ENCODE results near the gene RSPO3. TPM values are rescaled to one million over a fixed set of nuclear protein-coding genes. Genes with fewer than 3 reads are reported as not detected.

The RSPO3 gene
- total and polyA plus RNA-seq, 2 experiments from 2014 or later, result 1.4 to 2.9 TPM

- Histone ChIP-seq H3K4me1 (ENCODE audit: insufficient read depth) (peaks cover 12% of the 10 kb centered on the region), H3K9me2 (ENCODE audit: insufficient read depth) (no peaks in the 10 kb centered on the region), H3K36me3 (ENCODE audit: low read depth) (no peaks in the 10 kb centered on the region), H3F3A (ENCODE audit: insufficient read depth) (peaks cover 11% of the 10 kb centered on the region; the same call in 1 of the 2 replicates), H3K27ac (no peak overlapping the region), H4K20me1 (ENCODE audit: insufficient read depth) (no peaks in the 10 kb centered on the region), H3K9me3 (ENCODE audit: low read depth) (no peaks in the 10 kb centered on the region), H3K4me3 (peak overlapping the region; percentile 77), H2AFZ (peak overlapping the region; percentile 81), H3K79me2 (ENCODE audit: insufficient read depth) (no peaks in the 10 kb centered on the region), H3K27me3 (replicated peaks; ENCODE audit: insufficient read depth) (no peaks in the 10 kb centered on the region), H3K9ac (peak overlapping the region; percentile 35; the same call in 1 of the 2 replicates), H3K4me2 (ENCODE audit: unreplicated experiment) (peak overlapping the region; percentile 99)
- WGBS, 2 experiments (ENCODE audit: low coverage in 1 of 2, low lambda C conversion rate in 2 of 2, missing lambda C conversion rate in 2 of 2), result 28 to 31% methylated on average over 35 to 36 of the region's 37 CpGs
- in situ Hi-C loops (cut with MboI), result loop anchor here (25.0 kb wide), 1 partner anchor 1083 kb away; no protein-coding TSS in a partner anchor
- TF ChIP-seq EZH2phosphoT487 (IDR thresholded peaks at IDR 0.05; ENCODE audit: insufficient read depth, low read depth) (no peak), EZH2 (IDR thresholded peaks at IDR 0.05; ENCODE audit: insufficient read depth, poor library complexity, severe bottlenecking) (no peak)
- DNase-seq, result no peak
Measured at GRCh38 chr6:127120023-127120786, 1.7 kb downstream of the RSPO3 start.

- in situ Hi-C loops (cut with MboI), result loop anchor here (25.0 kb wide), 1 partner anchor 1084 kb away; no protein-coding TSS in a partner anchor
- H3K4me1 ChIP-seq (ENCODE audit: insufficient read depth), result 0 out of 2 replicates have a peak, but pooled peaks cover 7% of the 10 kb centered on the region
- peak overlapping the region; percentile 44 for H3K4me2 ChIP-seq (ENCODE audit: unreplicated experiment)
- H3K9ac ChIP-seq, result no peak overlapping the region
- no peak overlapping the region for H2AFZ ChIP-seq
- H4K20me1 ChIP-seq (ENCODE audit: insufficient read depth), result no peaks in the 10 kb centered on the region
- H3K36me3 ChIP-seq (ENCODE audit: low read depth), result no peaks in the 10 kb centered on the region
- H3K27me3 ChIP-seq (replicated peaks; ENCODE audit: insufficient read depth), result no peaks in the 10 kb centered on the region
- H3F3A ChIP-seq (ENCODE audit: insufficient read depth), result peaks cover 3% of the 10 kb centered on the region; the same call in 1 of the 2 replicates
- 29 to 33% methylated on average over 35 of the region's 35 CpGs for WGBS, 2 experiments (ENCODE audit: low coverage in 1 of 2, low lambda C conversion rate in 2 of 2, missing lambda C conversion rate in 2 of 2)
- H3K4me3 ChIP-seq, result peak overlapping the region; percentile 36; the same call in 1 of the 2 replicates
- peak; percentile 91 for DNase-seq
- no peak for TF ChIP-seq EZH2 (IDR thresholded peaks at IDR 0.05; ENCODE audit: insufficient read depth, poor library complexity, severe bottlenecking)
- TF ChIP-seq EZH2phosphoT487 (IDR thresholded peaks at IDR 0.05; ENCODE audit: insufficient read depth, low read depth), result no peak
- H3K79me2 ChIP-seq (ENCODE audit: insufficient read depth), result no peaks in the 10 kb centered on the region
- H3K9me3 ChIP-seq (ENCODE audit: low read depth), result no peaks in the 10 kb centered on the region
- H3K9me2 ChIP-seq (ENCODE audit: insufficient read depth), result no peaks in the 10 kb centered on the region
- no peak overlapping the region for H3K27ac ChIP-seq
Measured at GRCh38 chr6:127120787-127121636, 2.5 kb downstream of the RSPO3 start.

GRCh38 chr6:127121637-127121960 is 3.1 kb downstream of the RSPO3 start:
- Histone ChIP-seq H3F3A (ENCODE audit: insufficient read depth) (no peaks in the 10 kb centered on the region), H3K9ac (no peak overlapping the region), H4K20me1 (ENCODE audit: insufficient read depth) (no peaks in the 10 kb centered on the region), H3K9me3 (ENCODE audit: low read depth) (no peaks in the 10 kb centered on the region), H3K27ac (no peak overlapping the region), H3K27me3 (replicated peaks; ENCODE audit: insufficient read depth) (no peaks in the 10 kb centered on the region), H3K79me2 (ENCODE audit: insufficient read depth) (no peaks in the 10 kb centered on the region), H3K4me3 (no peak overlapping the region), H3K4me1 (ENCODE audit: insufficient read depth) (0 out of 2 replicates have a peak, but pooled peaks cover 7% of the 10 kb centered on the region), H3K9me2 (ENCODE audit: insufficient read depth) (no peaks in the 10 kb centered on the region), H3K36me3 (ENCODE audit: low read depth) (no peaks in the 10 kb centered on the region), H3K4me2 (ENCODE audit: unreplicated experiment) (no peak overlapping the region), H2AFZ (no peak overlapping the region)
- 28 to 33% methylated on average over 3 of the region's 3 CpGs for WGBS, 2 experiments (ENCODE audit: low coverage in 1 of 2, low lambda C conversion rate in 2 of 2, missing lambda C conversion rate in 2 of 2)
- DNase-seq, result no peak
- in situ Hi-C loops (cut with MboI), result loop anchor here (25.0 kb wide), 1 partner anchor 1084 kb away; no protein-coding TSS in a partner anchor
- TF ChIP-seq EZH2phosphoT487 (IDR thresholded peaks at IDR 0.05; ENCODE audit: insufficient read depth, low read depth) (no peak), EZH2 (IDR thresholded peaks at IDR 0.05; ENCODE audit: insufficient read depth, poor library complexity, severe bottlenecking) (no peak)

- Histone ChIP-seq H3K79me2 (ENCODE audit: insufficient read depth) (no peaks in the 10 kb centered on the region), H3K9me2 (ENCODE audit: insufficient read depth) (no peaks in the 10 kb centered on the region), H3K36me3 (ENCODE audit: low read depth) (no peaks in the 10 kb centered on the region), H3K4me3 (no peak overlapping the region), H3K4me2 (ENCODE audit: unreplicated experiment) (no peak overlapping the region), H3K27ac (no peak overlapping the region), H3K9ac (no peak overlapping the region), H3F3A (ENCODE audit: insufficient read depth) (no peaks in the 10 kb centered on the region), H3K27me3 (replicated peaks; ENCODE audit: insufficient read depth) (no peaks in the 10 kb centered on the region), H4K20me1 (ENCODE audit: insufficient read depth) (no peaks in the 10 kb centered on the region), H3K9me3 (ENCODE audit: low read depth) (no peaks in the 10 kb centered on the region), H2AFZ (no peak overlapping the region), H3K4me1 (ENCODE audit: insufficient read depth) (0 out of 2 replicates have a peak, but pooled peaks cover 7% of the 10 kb centered on the region)
- TF ChIP-seq EZH2phosphoT487 (IDR thresholded peaks at IDR 0.05; ENCODE audit: insufficient read depth, low read depth), result no peak
- no peak for TF ChIP-seq EZH2 (IDR thresholded peaks at IDR 0.05; ENCODE audit: insufficient read depth, poor library complexity, severe bottlenecking)
- no peak for DNase-seq
- in situ Hi-C loops (cut with MboI), result loop anchor here (25.0 kb wide), 1 partner anchor 1087 kb away; no protein-coding TSS in a partner anchor
Measured at GRCh38 chr6:127124172-127124571, 5.7 kb downstream of the RSPO3 start.

Measured in GM23248 (cell line).